ENCODE data around the gene SERTAD1.

- no peak for TF ChIP-seq POLR2A (IDR thresholded peaks at IDR 0.05)
- TF ChIP-seq, protein P1, sequence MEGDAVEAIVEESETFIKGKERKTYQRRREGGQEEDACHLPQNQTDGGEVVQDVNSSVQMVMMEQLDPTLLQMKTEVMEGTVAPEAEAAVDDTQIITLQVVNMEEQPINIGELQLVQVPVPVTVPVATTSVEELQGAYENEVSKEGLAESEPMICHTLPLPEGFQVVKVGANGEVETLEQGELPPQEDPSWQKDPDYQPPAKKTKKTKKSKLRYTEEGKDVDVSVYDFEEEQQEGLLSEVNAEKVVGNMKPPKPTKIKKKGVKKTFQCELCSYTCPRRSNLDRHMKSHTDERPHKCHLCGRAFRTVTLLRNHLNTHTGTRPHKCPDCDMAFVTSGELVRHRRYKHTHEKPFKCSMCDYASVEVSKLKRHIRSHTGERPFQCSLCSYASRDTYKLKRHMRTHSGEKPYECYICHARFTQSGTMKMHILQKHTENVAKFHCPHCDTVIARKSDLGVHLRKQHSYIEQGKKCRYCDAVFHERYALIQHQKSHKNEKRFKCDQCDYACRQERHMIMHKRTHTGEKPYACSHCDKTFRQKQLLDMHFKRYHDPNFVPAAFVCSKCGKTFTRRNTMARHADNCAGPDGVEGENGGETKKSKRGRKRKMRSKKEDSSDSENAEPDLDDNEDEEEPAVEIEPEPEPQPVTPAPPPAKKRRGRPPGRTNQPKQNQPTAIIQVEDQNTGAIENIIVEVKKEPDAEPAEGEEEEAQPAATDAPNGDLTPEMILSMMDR (IDR thresholded peaks at IDR 0.05 in 8 of 11, conservative IDR thresholded peaks at IDR 0.05 in 3 of 11) = no peak
Observed at GRCh38 chr19:40415768-40416167, 10.0 kb downstream of the SERTAD1 start.
